Astrocyte (in vitro differentiated cells and primary cell): ENCODE measurements around the gene SEH1L. TPM values are rescaled to one million over a fixed set of nuclear protein-coding genes. Genes with fewer than 3 reads are reported as not detected.

ENCODE experiments used
- DNase-seq: peaks from one replicate; pipeline ENCODE4 v3.0.0-alpha.2; 2010; ENCODE audit warnings: low read depth
- FAIRE-seq: peaks from 2 replicates; lab custom pipeline; 2011; peaks lifted over from hg19 to GRCh38; lab: Jason Lieb, UNC
- H2AFZ ChIP-seq: 2 replicates; pipeline ENCODE4 v1.6.0; 2012; ENCODE audit warnings: low read depth, low read length, inconsistent platforms
- H3K27ac ChIP-seq: 2 replicates; pipeline ENCODE4 v1.5.1; 2011; ENCODE audit warnings: low read depth, low read length, inconsistent platforms
- H3K27me3 ChIP-seq: 2 replicates; pipeline ENCODE4 v1.6.0; 2011; ENCODE audit warnings: low read length, inconsistent platforms; ENCODE audit not compliant: insufficient read depth
- H3K36me3 ChIP-seq: 2 replicates; pipeline ENCODE4 v1.5.1; 2011; ENCODE audit warnings: low read length, inconsistent platforms; ENCODE audit not compliant: insufficient read depth
- H3K4me1 ChIP-seq: 2 replicates; pipeline ENCODE4 v1.5.1; 2011; ENCODE audit warnings: low read length, inconsistent platforms; ENCODE audit not compliant: insufficient read depth
- H3K4me2 ChIP-seq: 2 replicates; pipeline ENCODE4 v1.6.0; 2012; ENCODE audit warnings: low read length, inconsistent platforms
- H3K4me3 ChIP-seq: 2 replicates; pipeline ENCODE4 v1.5.1; 2011; ENCODE audit warnings: low read depth, mild to moderate bottlenecking, low read length, inconsistent platforms; ENCODE audit not compliant: insufficient read depth
- H3K79me2 ChIP-seq: 2 replicates; pipeline ENCODE4 v1.6.0; 2012; ENCODE audit warnings: mild to moderate bottlenecking, low read length, inconsistent platforms; ENCODE audit not compliant: insufficient read depth
- H3K9ac ChIP-seq: 2 replicates; pipeline ENCODE4 v1.6.0; 2012; ENCODE audit warnings: mild to moderate bottlenecking, low read length, inconsistent platforms
- H3K9me3 ChIP-seq: 2 replicates; pipeline ENCODE4 v1.5.1; 2012; ENCODE audit warnings: low read depth, mild to moderate bottlenecking, low read length, inconsistent platforms; ENCODE audit not compliant: insufficient read depth
- H4K20me1 ChIP-seq: 2 replicates; pipeline ENCODE4 v1.6.0; 2012; ENCODE audit warnings: low read length, inconsistent platforms; ENCODE audit not compliant: insufficient read depth
- H3K27ac Mint-ChIP-seq: one replicate; pipeline ENCODE4 v1.8.0; 2021; ENCODE audit warnings: mild to moderate bottlenecking, mixed read lengths; ENCODE audit not compliant: unreplicated experiment
- H3K27me3 Mint-ChIP-seq: one replicate; pipeline ENCODE4 v1.8.0; 2021; ENCODE audit warnings: low read depth, mixed read lengths; ENCODE audit not compliant: unreplicated experiment
- H3K36me3 Mint-ChIP-seq: one replicate; pipeline ENCODE4 v1.8.0; 2021; ENCODE audit warnings: low read depth, mixed read lengths; ENCODE audit not compliant: unreplicated experiment
- H3K4me1 Mint-ChIP-seq: one replicate; pipeline ENCODE4 v1.8.0; 2021; ENCODE audit warnings: low read depth, mixed read lengths; ENCODE audit not compliant: unreplicated experiment
- H3K4me3 Mint-ChIP-seq: one replicate; pipeline ENCODE4 v1.8.0; 2021; ENCODE audit warnings: mild to moderate bottlenecking, moderate library complexity, mixed read lengths; ENCODE audit not compliant: unreplicated experiment
- H3K9me3 Mint-ChIP-seq: one replicate; pipeline ENCODE4 v1.8.0; 2021; ENCODE audit warnings: mild to moderate bottlenecking, mixed read lengths; ENCODE audit not compliant: unreplicated experiment
- EZH2 ChIP-seq: IDR thresholded peaks from 2 replicates; pipeline ENCODE4 v1.6.1; 2012; ENCODE audit warnings: mild to moderate bottlenecking, low read length, inconsistent platforms; ENCODE audit not compliant: insufficient read depth
- total RNA-seq: library from RNA; stranded (reverse); gene quantifications from 2 replicates; pipeline ENCODE4 v1.2.1, GENCODE V29; 2021
- TF ChIP-seq, protein P1 (sequence below): IDR thresholded peaks from 2 replicates; pipeline ENCODE4 v1.5.1; 2011; ENCODE audit warnings: low read depth, mild to moderate bottlenecking, inconsistent platforms, low read length, moderate library complexity; ENCODE audit not compliant: insufficient read depth

The SEH1L gene
- total RNA-seq, 1 donor from 2014 or later = 43.9 TPM

DNA sequence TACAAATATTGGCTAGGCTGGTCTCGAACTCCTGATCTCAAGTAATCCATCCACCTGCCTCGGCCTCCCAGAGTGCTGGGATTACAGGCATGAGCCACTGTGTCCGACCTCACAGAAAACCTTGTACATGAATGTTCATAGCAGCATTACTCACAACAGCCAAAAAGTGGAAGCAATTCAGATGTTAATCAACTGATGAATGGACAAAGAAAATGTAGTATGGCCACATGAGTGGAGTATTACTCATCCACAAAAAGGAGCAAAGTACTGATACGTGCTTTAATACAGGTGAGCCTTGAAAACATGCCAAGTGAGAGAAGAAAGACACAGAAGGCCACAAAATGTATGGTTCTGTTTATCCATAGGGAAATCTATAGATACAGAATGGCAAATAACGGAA lies 63.9 kb downstream of the SEH1L start:
- Histone ChIP-seq H4K20me1 (peaks cover 3% of the 10 kb centered on the region), H3K27ac (no peak overlapping the region), H3K27me3 (no peaks in the 10 kb centered on the region), H3K4me2 (no peak overlapping the region), H3K9me3 (no peaks in the 10 kb centered on the region), H3K36me3 (peaks cover 45% of the 10 kb centered on the region), H3K4me3 (no peak overlapping the region), H3K4me1 (no peaks in the 10 kb centered on the region), H2AFZ (no peak overlapping the region), H3K9ac (no peak overlapping the region), H3K79me2 (peaks cover 5% of the 10 kb centered on the region)
- H3K4me1 Mint-ChIP-seq = no peaks in the 10 kb centered on the region
- peaks cover 6% of the 10 kb centered on the region for H3K36me3 Mint-ChIP-seq
- no peaks in the 10 kb centered on the region for H3K27me3 Mint-ChIP-seq
- no peak for TF ChIP-seq EZH2
- TF ChIP-seq, protein P1, sequence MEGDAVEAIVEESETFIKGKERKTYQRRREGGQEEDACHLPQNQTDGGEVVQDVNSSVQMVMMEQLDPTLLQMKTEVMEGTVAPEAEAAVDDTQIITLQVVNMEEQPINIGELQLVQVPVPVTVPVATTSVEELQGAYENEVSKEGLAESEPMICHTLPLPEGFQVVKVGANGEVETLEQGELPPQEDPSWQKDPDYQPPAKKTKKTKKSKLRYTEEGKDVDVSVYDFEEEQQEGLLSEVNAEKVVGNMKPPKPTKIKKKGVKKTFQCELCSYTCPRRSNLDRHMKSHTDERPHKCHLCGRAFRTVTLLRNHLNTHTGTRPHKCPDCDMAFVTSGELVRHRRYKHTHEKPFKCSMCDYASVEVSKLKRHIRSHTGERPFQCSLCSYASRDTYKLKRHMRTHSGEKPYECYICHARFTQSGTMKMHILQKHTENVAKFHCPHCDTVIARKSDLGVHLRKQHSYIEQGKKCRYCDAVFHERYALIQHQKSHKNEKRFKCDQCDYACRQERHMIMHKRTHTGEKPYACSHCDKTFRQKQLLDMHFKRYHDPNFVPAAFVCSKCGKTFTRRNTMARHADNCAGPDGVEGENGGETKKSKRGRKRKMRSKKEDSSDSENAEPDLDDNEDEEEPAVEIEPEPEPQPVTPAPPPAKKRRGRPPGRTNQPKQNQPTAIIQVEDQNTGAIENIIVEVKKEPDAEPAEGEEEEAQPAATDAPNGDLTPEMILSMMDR = no peak
- no peaks in the 10 kb centered on the region for H3K9me3 Mint-ChIP-seq
- no peak for FAIRE-seq
- no peak for DNase-seq
- no peak overlapping the region for H3K27ac Mint-ChIP-seq
- H3K4me3 Mint-ChIP-seq = no peak overlapping the region

DNA sequence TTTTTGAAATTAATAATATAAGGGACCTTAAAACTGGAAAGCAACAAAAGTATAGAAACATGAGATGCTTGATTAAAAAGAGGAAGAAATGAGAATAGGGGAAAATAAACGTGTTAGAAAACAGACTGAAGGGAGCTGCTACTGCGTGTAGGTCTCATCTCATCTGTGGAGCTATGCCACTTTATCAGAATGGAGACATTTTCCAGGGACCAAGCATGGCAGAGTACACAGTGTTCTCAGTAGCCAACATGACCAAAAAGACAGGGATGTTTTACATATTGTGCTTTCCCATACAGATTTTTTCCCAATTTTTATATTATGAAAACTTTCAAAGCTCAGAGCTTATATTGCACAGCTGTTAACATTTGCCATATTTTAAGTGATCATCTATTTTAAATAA lies 66.4 kb downstream of the SEH1L start:
- Mint-ChIP-seq H3K4me3 (no peak overlapping the region), H3K4me1 (no peaks in the 10 kb centered on the region), H3K27me3 (no peaks in the 10 kb centered on the region), H3K36me3 (peaks cover 8% of the 10 kb centered on the region), H3K27ac (no peak overlapping the region), H3K9me3 (no peaks in the 10 kb centered on the region)
- Histone ChIP-seq H4K20me1 (no peaks in the 10 kb centered on the region), H3K27ac (no peak overlapping the region), H2AFZ (no peak overlapping the region), H3K27me3 (no peaks in the 10 kb centered on the region), H3K9ac (no peak overlapping the region), H3K36me3 (peaks cover 55% of the 10 kb centered on the region), H3K4me3 (no peak overlapping the region), H3K4me2 (no peak overlapping the region), H3K79me2 (no peaks in the 10 kb centered on the region), H3K4me1 (no peaks in the 10 kb centered on the region), H3K9me3 (no peaks in the 10 kb centered on the region)
- FAIRE-seq (no peak), DNase-seq (no peak)
- TF ChIP-seq, protein P1 = no peak
- no peak for TF ChIP-seq EZH2

DNA sequence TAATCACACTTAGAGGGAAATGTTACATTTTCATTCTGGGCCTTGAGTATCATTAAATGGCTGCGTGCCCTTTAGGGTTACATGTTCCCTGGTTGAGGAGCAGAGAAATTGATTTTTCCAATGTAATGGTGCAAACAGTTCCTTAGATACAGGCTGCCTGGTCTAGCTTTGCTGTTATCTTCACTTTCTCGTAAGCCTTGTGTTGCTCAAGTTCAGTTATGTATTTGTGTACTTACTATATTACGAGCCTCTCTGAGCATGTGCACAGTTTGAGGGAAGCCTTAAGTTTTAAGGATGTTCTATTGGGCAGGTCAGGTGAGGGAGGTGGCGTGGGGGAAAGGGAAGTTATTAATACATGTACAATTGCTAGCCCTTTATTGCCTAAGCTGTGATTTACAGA lies 67.0 kb downstream of the SEH1L start:
- no peak overlapping the region for H3K27ac ChIP-seq
- no peak overlapping the region for H3K4me2 ChIP-seq
- H3K36me3 ChIP-seq = peaks cover 54% of the 10 kb centered on the region
- Mint-ChIP-seq H3K9me3 (no peaks in the 10 kb centered on the region), H3K27me3 (no peaks in the 10 kb centered on the region), H3K27ac (no peak overlapping the region), H3K4me3 (no peak overlapping the region), H3K36me3 (peaks cover 8% of the 10 kb centered on the region), H3K4me1 (no peaks in the 10 kb centered on the region)
- H3K27me3 ChIP-seq = no peaks in the 10 kb centered on the region
- H3K9ac ChIP-seq = no peak overlapping the region
- H2AFZ ChIP-seq = no peak overlapping the region
- no peaks in the 10 kb centered on the region for H3K79me2 ChIP-seq
- no peaks in the 10 kb centered on the region for H4K20me1 ChIP-seq
- DNase-seq (no peak), FAIRE-seq (no peak)
- no peaks in the 10 kb centered on the region for H3K9me3 ChIP-seq
- no peak overlapping the region for H3K4me3 ChIP-seq
- TF ChIP-seq, protein P1 = no peak
- TF ChIP-seq EZH2 = no peak
- no peaks in the 10 kb centered on the region for H3K4me1 ChIP-seq
